Measurements from ENCODE around the gene INTS4.
"Not testable (repeated sequence)": the region's sequence is repeated elsewhere in the genome, so short reads cannot be mapped to it uniquely, and the experiment has no call there.

The INTS4 gene

DNA sequence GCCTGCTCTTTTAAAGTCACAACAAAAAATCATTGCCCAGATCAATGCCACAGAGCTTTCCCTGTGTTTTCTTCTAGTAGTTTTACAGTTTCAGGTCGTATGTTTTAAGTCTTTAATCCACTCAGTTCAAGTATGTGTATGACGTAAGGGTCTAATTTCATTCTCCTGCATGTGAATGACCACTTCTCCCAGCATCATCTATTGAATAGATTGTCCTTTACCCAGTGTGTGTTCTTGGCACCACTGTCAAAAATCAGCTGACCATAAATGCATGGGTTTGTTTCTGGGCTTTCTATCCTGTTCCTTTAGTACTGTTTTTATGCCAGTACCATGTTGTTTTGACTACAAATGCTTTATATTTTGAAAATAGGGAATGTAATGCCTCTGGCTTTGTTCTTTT is 28.1 kb downstream of the INTS4 start:
- Histone ChIP-seq H3K4me3 (ENCODE audit: low read depth in 1 of 2, low read length in 1 of 2) (no peak overlapping the region), H3K36me3 (peaks cover 24% of the 10 kb centered on the region), H3K27me3 (no peaks in the 10 kb centered on the region), H3K4me1 (ENCODE audit: control insufficient read depth in 1 of 2, insufficient read depth in 1 of 2, low read depth in 1 of 2, low read length in 1 of 2) (no peaks in the 10 kb centered on the region), H3K27ac (no peak overlapping the region), H3K9me3 (no peaks in the 10 kb centered on the region)
- TF ChIP-seq, protein P1, sequence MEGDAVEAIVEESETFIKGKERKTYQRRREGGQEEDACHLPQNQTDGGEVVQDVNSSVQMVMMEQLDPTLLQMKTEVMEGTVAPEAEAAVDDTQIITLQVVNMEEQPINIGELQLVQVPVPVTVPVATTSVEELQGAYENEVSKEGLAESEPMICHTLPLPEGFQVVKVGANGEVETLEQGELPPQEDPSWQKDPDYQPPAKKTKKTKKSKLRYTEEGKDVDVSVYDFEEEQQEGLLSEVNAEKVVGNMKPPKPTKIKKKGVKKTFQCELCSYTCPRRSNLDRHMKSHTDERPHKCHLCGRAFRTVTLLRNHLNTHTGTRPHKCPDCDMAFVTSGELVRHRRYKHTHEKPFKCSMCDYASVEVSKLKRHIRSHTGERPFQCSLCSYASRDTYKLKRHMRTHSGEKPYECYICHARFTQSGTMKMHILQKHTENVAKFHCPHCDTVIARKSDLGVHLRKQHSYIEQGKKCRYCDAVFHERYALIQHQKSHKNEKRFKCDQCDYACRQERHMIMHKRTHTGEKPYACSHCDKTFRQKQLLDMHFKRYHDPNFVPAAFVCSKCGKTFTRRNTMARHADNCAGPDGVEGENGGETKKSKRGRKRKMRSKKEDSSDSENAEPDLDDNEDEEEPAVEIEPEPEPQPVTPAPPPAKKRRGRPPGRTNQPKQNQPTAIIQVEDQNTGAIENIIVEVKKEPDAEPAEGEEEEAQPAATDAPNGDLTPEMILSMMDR (IDR thresholded peaks at IDR 0.05): no peak

DNA sequence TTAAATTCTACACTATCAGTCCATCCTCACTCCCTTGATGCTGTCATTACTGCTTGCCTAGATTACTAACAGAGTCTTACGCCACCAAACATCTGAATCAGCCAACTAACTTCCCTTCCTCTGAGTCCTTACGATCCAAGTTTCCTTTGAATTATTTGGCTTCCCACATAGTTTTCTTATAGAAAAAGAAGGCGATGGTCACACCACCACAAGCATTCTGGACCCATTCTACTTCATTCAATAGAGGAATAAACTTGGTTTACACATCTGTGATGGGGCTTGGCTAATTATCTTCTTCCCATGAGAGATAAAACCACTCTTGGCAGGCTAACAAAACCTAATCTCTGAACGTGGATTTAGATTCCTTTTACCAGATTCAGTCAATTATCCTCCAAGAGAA is 35.0 kb downstream of the INTS4 start:
- H3K9me3 ChIP-seq: no peaks in the 10 kb centered on the region
- no peaks in the 10 kb centered on the region for H3K27me3 ChIP-seq
- no peak overlapping the region for H3K4me3 ChIP-seq (ENCODE audit: low read depth in 1 of 2, low read length in 1 of 2)
- TF ChIP-seq, protein P1 (IDR thresholded peaks at IDR 0.05): no peak
- no peak overlapping the region for H3K27ac ChIP-seq
- no peaks in the 10 kb centered on the region for H3K4me1 ChIP-seq (ENCODE audit: control insufficient read depth in 1 of 2, insufficient read depth in 1 of 2, low read depth in 1 of 2, low read length in 1 of 2)
- peaks cover 42% of the 10 kb centered on the region for H3K36me3 ChIP-seq

DNA sequence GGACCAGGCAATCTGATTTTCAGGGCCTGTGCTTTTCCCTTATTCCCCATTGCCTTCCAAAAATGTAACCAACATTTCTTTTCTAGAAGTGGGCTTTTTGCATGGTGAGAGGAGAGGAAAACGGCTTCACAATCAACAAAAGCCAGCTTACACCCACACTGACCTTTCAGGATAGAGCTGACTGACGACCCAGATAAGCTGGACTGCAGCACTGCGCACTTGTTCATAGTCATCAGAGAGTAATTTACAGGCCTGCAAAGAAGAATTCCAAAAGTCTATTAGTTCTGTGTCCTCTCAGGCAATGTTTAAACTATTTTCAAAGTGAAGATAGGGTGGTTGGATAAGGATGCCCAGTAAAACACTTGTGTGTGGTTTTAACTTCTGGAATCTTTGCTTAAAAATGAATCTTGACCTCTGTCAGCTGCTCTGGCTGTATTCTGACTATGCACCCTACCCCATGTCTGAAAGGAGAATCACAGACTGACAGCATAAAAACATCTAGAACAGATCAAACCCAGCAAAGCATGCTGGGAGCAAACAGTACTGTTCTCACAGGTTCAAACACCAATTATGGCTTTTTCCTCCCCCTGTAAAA is 35.8 kb downstream of the INTS4 start:
- not testable (repeated sequence) for H3K27ac ChIP-seq

DNA sequence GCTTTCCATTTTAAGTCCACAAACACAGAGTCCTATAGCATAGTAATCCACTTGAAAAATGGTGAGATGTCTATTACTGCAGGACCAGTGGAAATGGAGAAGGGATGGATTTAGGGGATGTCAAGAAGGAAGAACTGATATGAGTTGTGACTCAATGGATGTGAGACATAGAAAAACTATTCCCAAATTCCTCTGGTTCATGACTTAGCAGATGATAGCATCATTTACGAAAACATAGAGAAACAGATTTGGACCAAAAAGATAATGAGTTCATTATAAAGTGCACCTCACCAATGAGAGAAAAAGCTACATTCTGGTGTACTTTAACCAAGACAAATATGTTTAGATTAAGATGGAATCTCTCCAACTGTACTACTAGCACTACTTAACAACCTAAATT is 51.2 kb downstream of the INTS4 start:
- H3K27ac ChIP-seq; H3K27me3 ChIP-seq; H3K9me3 ChIP-seq; H3K36me3 ChIP-seq; H3K4me3 ChIP-seq (ENCODE audit: low read depth in 1 of 2, low read length in 1 of 2); H3K4me1 ChIP-seq (ENCODE audit: control insufficient read depth in 1 of 2, insufficient read depth in 1 of 2, low read depth in 1 of 2, low read length in 1 of 2): not testable (repeated sequence)

More for the DNA sequence above, 35.8 kb downstream of the INTS4 start:
- H3K27me3 ChIP-seq; H3K4me1 ChIP-seq (ENCODE audit: control insufficient read depth in 1 of 2, insufficient read depth in 1 of 2, low read depth in 1 of 2, low read length in 1 of 2); H3K4me3 ChIP-seq (ENCODE audit: low read depth in 1 of 2, low read length in 1 of 2); H3K9me3 ChIP-seq: not testable (repeated sequence)
- H3K36me3 ChIP-seq: peaks cover 45% of the 10 kb centered on the region

DNA sequence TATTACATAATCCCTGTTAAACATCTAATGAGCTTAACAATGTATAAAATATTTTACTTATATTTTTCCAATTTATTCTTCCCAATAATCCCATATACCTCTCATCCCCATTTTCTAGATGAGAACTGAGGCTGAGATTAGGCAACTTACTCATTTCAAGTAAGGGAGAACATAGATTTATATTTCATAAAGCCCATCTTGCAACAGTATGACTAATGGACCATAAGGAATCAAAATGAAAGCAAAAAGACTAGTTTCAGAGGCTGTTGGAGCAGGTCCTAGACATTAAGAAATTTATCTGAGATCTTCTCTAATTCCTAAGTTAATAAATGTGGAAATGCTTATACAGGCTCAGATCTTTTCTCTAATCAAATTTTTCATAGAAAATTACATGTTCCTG is 52.0 kb downstream of the INTS4 start:
- H3K9me3 ChIP-seq, H3K27ac ChIP-seq: not testable (repeated sequence)

DNA sequence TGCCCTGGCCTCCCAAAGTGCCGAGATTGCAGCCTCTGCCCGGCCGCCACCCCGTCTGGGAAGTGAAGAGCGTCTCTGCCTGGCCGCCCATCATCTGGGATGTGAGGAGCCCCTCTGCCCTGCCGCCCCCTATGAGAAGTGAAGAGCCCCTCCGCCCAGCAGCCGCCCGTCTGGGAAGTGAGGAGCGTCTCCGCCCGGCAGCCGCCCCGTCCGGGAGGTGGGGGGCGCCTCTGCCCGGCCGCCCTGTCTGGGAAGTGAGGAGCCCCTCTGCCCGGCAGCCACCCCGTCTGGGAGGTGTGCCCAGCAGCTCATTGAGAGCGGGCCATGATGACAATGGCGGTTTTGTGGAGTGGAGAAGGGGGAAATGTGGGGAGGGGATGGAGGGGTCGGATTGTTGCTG is 60.9 kb downstream of the INTS4 start:
- H3K4me3 ChIP-seq (ENCODE audit: low read depth in 1 of 2, low read length in 1 of 2); H3K4me1 ChIP-seq (ENCODE audit: control insufficient read depth in 1 of 2, insufficient read depth in 1 of 2, low read depth in 1 of 2, low read length in 1 of 2); H3K27ac ChIP-seq; H3K27me3 ChIP-seq; H3K9me3 ChIP-seq: not testable (repeated sequence)
- H3K36me3 ChIP-seq: peaks cover 14% of the 10 kb centered on the region

More for the DNA sequence above, 52.0 kb downstream of the INTS4 start:
- H3K4me3 ChIP-seq (ENCODE audit: low read depth in 1 of 2, low read length in 1 of 2); H3K4me1 ChIP-seq (ENCODE audit: control insufficient read depth in 1 of 2, insufficient read depth in 1 of 2, low read depth in 1 of 2, low read length in 1 of 2); H3K36me3 ChIP-seq; H3K27me3 ChIP-seq: not testable (repeated sequence)

DNA sequence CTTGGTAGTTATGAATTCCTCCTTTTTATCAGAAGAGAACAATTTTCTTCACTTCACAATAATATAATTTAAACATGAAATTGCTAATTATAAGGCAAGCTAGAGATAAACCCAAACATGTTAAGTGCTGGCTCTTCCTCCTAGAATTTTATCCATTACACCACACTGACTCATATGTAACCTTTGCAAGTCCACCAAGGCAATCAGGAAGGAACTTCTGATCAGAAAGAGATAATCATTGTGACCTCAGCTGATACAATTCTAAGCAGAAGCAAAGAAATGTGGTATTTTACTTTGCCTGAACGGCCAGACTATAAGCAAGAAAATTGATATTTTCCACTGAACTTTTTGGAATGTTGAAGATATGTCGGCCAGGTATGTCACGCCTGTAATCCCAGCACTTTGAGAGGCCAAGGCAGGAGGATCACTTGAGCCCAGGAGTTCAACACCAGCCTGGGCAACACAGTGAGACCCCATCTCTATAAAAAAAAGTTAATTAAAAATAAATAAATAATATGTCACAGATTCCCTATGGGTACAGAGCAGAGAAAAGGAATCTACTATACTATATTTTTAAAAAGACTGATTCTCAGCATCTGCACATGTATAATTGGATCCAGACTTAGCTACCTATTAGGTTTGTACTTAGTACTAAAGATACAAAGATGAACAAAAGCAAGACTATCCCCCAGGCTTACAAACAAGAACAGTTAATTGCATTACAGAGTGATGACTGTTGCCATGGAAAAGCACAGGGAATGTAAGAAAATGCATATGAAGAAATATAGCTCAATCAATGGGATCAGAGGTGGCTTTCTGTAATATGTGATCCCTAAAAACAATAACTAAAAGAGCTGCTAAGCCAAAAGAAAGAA is 63.9 kb downstream of the INTS4 start:
- not testable (repeated sequence) for H3K27ac ChIP-seq; H3K4me1 ChIP-seq (ENCODE audit: control insufficient read depth in 1 of 2, insufficient read depth in 1 of 2, low read depth in 1 of 2, low read length in 1 of 2); H3K4me3 ChIP-seq (ENCODE audit: low read depth in 1 of 2, low read length in 1 of 2); H3K27me3 ChIP-seq; H3K9me3 ChIP-seq
- H3K36me3 ChIP-seq: peaks cover 36% of the 10 kb centered on the region

DNA sequence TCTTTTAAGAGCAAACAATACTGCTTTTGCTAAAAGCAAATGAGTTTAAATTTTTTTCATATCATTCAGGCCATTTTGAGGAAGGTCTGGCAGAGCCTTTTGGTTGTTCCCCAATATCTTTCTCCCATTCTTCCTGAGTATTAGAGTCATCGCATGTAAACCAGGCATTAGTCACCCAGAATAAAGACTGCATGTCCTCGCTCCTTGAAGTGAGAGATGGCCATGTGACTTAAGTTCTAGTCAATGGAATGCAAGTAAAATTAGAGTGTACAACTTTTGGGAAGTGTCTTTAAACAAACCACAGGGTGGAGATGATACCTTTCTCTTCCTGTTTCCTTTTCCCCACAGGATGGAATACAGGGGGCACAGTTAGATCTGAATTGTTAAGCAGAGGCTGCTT is 76.8 kb downstream of the INTS4 start:
- not testable (repeated sequence) for H3K4me1 ChIP-seq (ENCODE audit: control insufficient read depth in 1 of 2, insufficient read depth in 1 of 2, low read depth in 1 of 2, low read length in 1 of 2); H3K4me3 ChIP-seq (ENCODE audit: low read depth in 1 of 2, low read length in 1 of 2); H3K27ac ChIP-seq; H3K9me3 ChIP-seq; H3K27me3 ChIP-seq
- H3K36me3 ChIP-seq: peaks cover 46% of the 10 kb centered on the region

DNA sequence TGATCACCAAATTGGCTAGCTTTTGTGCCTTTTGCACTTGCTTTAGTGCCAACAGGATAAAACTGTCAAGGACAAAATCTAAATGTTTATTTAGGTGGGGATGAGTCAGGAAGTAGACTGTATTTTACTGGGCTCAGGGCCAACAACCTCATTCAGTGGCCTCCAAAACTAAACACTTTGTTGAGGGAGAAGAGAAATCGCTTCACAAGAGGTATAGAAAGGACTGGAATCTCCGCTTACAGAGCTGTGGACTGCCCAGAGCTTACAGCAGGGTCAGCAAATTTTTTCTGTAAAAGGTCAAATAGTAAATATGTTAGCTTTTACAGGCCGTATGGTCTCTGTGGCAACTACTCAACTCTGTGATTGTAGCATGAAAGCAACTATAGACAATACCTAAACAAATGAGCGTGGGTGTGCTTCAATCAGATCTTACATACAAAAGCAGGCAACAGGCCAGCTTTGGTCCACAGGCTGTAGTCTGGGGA is 80.1 kb downstream of the INTS4 start:
- not testable (repeated sequence) for H3K4me3 ChIP-seq (ENCODE audit: low read depth in 1 of 2, low read length in 1 of 2); H3K27ac ChIP-seq; H3K9me3 ChIP-seq; H3K27me3 ChIP-seq; H3K4me1 ChIP-seq (ENCODE audit: control insufficient read depth in 1 of 2, insufficient read depth in 1 of 2, low read depth in 1 of 2, low read length in 1 of 2)
- H3K36me3 ChIP-seq: peaks cover 36% of the 10 kb centered on the region

DNA sequence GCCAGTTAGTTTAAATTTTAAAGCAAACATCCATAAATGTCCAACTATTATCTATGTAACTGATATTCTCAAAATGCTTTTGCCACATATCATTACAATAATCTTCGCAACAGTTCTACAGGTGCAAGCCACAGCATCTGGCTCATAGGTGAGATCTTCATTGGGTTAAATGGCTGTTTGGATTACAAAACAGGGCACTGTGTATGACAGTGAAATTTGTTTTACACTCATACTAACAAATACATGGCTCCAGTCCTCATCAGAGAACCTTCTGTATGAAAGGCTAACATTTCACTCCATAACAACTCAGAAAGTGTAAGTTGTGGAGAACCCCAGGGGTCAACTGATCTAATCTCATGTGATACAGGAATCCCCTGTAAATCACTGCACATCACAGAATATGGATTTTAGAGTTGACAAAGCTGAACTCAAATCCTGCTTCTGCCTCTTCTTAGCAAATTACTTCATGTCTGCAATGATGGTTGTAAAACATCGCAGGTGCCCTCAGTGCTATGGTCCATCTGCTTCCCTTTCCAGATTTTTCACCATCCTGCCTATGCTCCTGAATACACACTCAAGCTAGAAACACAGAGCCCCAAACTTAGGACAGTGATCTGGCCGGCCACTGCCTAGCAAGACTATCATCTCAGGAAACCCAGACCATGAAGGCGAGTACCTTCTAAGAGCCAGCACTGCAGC is 80.7 kb downstream of the INTS4 start:
- H3K9me3 ChIP-seq; H3K27ac ChIP-seq; H3K27me3 ChIP-seq; H3K4me3 ChIP-seq (ENCODE audit: low read depth in 1 of 2, low read length in 1 of 2); H3K4me1 ChIP-seq (ENCODE audit: control insufficient read depth in 1 of 2, insufficient read depth in 1 of 2, low read depth in 1 of 2, low read length in 1 of 2): not testable (repeated sequence)
- peaks cover 33% of the 10 kb centered on the region for H3K36me3 ChIP-seq

DNA sequence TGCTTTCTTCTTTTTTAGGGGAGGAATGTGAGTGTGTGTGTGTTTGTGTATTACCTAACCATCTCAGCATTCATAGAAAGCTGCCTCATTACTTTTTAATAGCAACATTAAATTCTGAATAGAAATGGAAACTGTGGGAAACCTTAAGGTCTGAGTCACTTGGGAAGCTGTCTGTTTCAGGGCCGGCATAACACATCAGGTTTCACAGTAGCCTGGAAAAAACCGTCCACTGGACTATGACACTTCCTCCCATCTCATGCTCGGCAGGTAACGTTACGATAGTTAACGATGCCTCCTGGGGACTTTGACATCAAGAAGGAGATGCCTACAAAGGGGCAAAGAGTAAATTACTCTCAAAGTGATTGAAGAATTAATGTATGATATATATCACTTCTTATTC is 83.6 kb downstream of the INTS4 start:
- not testable (repeated sequence) for H3K27me3 ChIP-seq; H3K4me3 ChIP-seq (ENCODE audit: low read depth in 1 of 2, low read length in 1 of 2); H3K9me3 ChIP-seq; H3K4me1 ChIP-seq (ENCODE audit: control insufficient read depth in 1 of 2, insufficient read depth in 1 of 2, low read depth in 1 of 2, low read length in 1 of 2); H3K27ac ChIP-seq
- peaks cover 41% of the 10 kb centered on the region for H3K36me3 ChIP-seq

Data from neutrophil (primary cell).